Fibroblast of the aortic adventitia (primary cell): ENCODE data around the gene CCDC110. TPM values are rescaled to one million over a fixed set of nuclear protein-coding genes. Genes with fewer than 3 reads are reported as not detected.

ENCODE experiments used
- DNase-seq: peaks from one replicate; pipeline ENCODE4 v3.0.0-alpha.2; 2010; ENCODE audit warnings: low read depth
- H3K4me3 ChIP-seq: 2 replicates; pipeline ENCODE4 v1.5.1; 2011; ENCODE audit warnings: low read depth, mild to moderate bottlenecking, control low read depth, low read length, moderate library complexity
- total RNA-seq: library from RNA; depleted of rRNA; stranded (reverse); fragments of >200 nt; gene quantifications from 2 replicates; pipeline ENCODE4 v1.2.3, GENCODE V29; 2012; ENCODE audit warnings: low replicate concordance
- TF ChIP-seq, protein P1 (sequence below): IDR thresholded peaks from 2 replicates; pipeline ENCODE4 v1.5.1; 2011; ENCODE audit warnings: mild to moderate bottlenecking, low read length, control low read depth, inconsistent platforms; ENCODE audit not compliant: insufficient read depth

The CCDC110 gene
- total RNA-seq, 1 donor = 4.2 TPM

DNA sequence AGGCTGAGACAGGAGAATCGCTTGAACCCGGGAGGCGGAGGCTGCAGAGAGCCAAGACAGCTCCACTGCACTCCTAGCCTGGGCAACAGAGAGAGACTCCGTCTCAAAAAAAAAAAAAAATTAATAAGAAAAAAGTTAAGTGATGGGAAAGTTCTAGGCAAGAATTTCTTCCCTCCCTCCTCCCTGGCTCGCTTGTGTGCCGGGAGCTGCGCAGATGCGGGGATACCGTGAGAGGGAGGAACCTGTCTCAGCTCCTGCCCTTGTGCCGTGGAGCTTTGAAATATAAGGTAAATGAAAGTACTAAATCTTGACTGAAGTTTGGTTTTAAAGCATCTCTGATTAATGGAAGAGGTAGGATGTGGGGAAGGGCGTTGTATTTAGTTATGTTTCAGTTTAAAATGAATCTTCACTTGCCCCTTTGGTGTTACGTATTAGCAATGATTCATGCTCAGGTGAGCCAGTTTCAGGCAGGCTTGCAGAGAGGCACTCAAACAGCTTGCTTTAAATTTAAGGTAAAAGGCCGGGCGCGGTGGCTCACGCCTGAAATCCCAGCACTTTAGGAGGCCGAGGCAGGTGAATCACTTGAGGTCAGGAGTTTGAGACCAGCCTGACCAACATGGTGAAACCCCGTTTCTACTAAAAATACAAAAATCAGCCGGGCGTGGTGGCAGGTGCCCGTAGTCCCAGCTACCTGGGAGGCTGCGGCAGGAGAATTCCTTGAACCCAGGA is 44.4 kb downstream of the CCDC110 start:
- no peak for DNase-seq
- TF ChIP-seq, protein P1, sequence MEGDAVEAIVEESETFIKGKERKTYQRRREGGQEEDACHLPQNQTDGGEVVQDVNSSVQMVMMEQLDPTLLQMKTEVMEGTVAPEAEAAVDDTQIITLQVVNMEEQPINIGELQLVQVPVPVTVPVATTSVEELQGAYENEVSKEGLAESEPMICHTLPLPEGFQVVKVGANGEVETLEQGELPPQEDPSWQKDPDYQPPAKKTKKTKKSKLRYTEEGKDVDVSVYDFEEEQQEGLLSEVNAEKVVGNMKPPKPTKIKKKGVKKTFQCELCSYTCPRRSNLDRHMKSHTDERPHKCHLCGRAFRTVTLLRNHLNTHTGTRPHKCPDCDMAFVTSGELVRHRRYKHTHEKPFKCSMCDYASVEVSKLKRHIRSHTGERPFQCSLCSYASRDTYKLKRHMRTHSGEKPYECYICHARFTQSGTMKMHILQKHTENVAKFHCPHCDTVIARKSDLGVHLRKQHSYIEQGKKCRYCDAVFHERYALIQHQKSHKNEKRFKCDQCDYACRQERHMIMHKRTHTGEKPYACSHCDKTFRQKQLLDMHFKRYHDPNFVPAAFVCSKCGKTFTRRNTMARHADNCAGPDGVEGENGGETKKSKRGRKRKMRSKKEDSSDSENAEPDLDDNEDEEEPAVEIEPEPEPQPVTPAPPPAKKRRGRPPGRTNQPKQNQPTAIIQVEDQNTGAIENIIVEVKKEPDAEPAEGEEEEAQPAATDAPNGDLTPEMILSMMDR = no peak
- H3K4me3 ChIP-seq = no peak overlapping the region

DNA sequence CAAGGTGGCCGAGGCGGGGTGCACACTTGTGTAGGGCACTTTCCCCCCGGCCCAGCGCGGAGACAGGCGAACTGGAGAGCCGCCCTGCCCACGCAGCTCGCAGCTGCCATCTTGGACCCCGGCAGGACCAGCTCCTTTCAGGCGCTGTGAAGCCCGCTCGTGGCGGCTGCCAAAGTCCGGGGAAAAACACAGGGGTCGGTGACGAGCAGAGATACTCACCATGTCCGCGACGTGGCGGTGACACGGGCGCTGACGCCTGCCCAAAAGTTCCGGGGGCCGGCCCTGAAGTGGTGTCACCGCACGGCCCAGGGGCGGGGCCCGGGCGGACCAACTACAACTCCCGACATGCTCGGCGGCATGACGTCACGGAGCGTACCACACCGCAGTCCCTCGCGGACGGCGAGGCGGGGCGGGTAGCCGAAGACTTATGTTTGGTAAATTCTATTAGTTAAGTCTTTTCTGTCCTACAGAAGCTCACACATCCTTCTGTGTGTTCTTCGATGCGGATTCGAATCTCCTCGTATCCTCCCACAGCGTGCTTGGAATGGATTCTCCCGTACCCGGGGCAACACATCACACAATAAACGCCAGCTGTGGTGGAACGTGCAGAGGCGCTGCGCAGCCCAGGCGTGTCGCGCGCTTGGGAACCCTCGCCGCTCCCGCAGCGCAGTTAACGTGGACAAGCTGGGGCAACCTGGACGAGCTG is 45.7 kb downstream of the CCDC110 start, which contains the start of gene UFSP2:
UFSP2 (minus strand) TSS at position 318 of the 706 bp plus-strand sequence; CDS start at position 222, 96 bp downstream.
- TF ChIP-seq, protein P1 = no peak
- DNase-seq = peak; percentile 93
- H3K4me3 ChIP-seq = peak within 1 kb of the TSS; percentile 92

DNA sequence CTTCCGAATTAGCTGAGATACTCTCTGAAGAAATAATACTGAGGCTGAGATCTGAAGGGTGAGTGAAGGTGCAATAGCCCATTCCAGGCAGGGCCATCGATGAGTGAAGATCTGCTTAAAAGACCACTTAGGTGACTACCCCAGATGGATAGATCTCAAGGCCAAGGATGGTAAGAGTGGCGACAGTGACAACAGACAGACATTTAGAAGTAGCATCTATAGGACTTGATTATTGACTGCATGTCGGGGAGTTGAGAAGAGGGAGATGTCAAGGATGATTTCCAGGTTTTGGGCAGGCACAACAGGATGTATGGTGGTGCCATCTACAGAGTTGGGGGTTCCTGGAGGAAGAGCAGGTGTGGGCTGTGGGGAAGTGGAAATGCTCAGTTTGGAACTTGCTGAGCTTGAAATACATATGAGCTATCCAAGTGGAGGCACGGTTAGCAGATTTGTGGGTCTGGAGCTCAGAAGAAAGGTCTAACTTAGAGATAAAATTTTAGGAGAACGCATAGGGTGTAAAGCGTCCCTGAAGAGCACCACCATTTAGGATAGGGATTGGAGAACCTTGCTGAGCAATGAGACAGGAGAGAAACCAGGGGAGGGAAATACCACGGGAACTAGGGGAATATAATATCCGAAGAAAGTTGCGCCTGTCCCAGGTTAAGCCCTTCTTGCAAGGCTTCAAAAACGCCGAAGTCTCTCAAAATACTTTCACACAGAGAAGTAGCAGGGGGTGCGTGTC is 46.5 kb downstream of the CCDC110 start:
- H3K4me3 ChIP-seq = peak overlapping the region; percentile 92
- DNase-seq = peak; percentile 62
- TF ChIP-seq, protein P1 = no peak

DNA sequence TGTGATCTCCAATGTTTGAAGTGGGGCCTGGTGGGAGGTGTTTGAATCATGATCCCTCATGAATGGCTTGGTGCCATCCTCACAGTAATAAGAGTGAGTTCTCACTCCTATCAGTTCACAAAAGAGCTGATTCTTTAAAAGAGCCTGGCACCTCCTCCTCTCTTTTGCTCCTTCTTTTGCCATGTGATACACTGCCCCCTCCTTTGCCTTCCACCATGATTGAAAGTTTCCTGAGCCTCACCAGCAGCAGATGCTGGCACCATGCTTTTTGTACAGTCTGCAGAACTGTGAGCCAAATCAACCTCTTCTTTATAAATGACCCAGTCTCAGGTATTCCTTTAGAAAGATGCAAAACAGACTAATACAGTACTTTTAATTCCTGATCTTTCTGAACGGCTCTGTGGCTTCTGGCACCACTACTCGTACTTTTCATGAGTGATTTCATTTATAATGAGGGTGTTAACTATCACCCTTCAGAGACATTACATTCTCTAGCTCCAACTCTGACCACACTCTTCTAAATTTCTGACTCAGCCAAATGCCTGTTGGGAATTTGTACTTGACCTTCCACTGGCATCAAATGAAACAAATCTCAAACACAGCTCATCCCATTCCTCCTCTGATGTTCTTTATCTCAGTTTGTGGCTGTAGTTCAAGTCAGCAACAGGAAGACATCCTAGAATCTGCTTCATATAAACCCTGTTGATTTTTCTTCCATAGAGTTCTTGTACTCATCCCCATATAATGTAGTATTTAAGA is 50.0 kb downstream of the CCDC110 start:
- DNase-seq = peak; percentile 73
- TF ChIP-seq, protein P1 = no peak
- no peak overlapping the region for H3K4me3 ChIP-seq

DNA sequence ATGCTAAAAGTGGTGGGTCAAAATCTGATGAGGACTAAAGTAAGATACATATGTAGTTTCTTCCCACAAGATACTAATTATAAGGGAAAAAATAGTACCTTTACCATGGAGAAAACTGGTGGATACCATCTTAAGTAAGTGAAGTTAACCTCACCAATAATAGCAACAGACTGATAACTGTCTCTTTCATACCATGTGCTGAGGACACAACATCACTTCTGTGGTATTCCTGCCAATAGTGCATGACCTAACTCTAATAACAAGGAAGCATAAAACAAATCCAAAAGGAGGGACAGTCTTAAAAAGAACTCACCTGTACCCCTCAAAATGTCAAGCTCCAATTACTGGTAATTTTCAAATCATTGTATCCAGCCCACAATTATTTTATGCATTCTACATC is 54.6 kb downstream of the CCDC110 start:
- TF ChIP-seq, protein P1 = no peak
- no peak overlapping the region for H3K4me3 ChIP-seq
- DNase-seq = no peak

DNA sequence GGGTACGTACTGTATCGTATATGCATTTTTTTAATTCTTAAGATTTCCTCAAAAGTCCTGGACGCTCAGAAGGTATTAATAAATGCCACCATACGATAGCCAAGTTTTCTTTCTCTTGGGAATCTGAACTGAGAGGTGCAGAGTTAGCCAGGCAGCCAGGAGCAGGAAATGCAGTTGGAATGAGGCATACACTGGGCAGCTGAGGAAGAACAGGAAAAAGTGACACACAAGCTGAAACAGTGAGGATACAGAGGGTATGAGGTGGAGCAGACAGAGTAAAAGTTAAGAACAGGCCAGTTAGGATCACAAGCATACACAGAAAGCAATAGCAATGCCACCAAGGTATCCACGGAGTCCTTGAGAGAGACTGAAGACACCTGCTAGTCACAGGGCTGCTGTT is 59.1 kb downstream of the CCDC110 start:
- no peak overlapping the region for H3K4me3 ChIP-seq
- TF ChIP-seq, protein P1 = no peak
- DNase-seq = no peak
